Ascending aorta (tissue), 2 donors: ENCODE measurements around the gene TMEM19. TPM values are rescaled to one million over a fixed set of nuclear protein-coding genes. Genes with fewer than 3 reads are reported as not detected.

Experiments
- DNase-seq, 2 donors: peaks; one replicate each; pipeline ENCODE4 v3.0.0-alpha.2; 2019; ENCODE audit warnings: low spot score in 2 of 2
- H3K27ac ChIP-seq, 2 donors: fragments of 200-600 bp; sonication (generic); one replicate each; pipeline ENCODE4 v1.5.1; 2016 to 2017; ENCODE audit warnings: mild to moderate bottlenecking in 1 of 2
- H3K27me3 ChIP-seq: fragments of 200-600 bp; sonication (generic); one replicate; pipeline ENCODE4 v1.5.1; 2017
- H3K36me3 ChIP-seq, 2 donors: fragments of 200-600 bp; sonication (generic); one replicate each; pipeline ENCODE4 v1.5.1; 2016
- H3K4me1 ChIP-seq, 2 donors: fragments of 200-600 bp; sonication (generic); one replicate each; pipeline ENCODE4 v1.5.1; 2016 to 2017; ENCODE audit warnings: mild to moderate bottlenecking in 1 of 2
- H3K4me3 ChIP-seq, 2 donors: fragments of 200-600 bp; sonication (generic); one replicate each; pipeline ENCODE4 v1.5.1; 2016 to 2017; ENCODE audit warnings: mild to moderate bottlenecking in 1 of 2
- H3K9me3 ChIP-seq, 2 donors: fragments of 200-600 bp; sonication (generic); one replicate each; pipeline ENCODE4 v1.5.1; 2016
- CTCF ChIP-seq, 3 experiments: fragments of 200-600 bp in 2 of 3; fragments of 450-650 bp in 1 of 3; sonication (generic) in 2 of 3; IDR thresholded peaks; one replicate each; pipeline ENCODE4 v1.5.1; 2016 to 2019; ENCODE audit warnings: antibody characterized with exemption in 3 of 3, mild to moderate bottlenecking in 1 of 3, moderate library complexity in 1 of 3
- intact Hi-C: fragments of 100-400 bp; cut with DNase I; formaldehyde crosslinking; loops from one replicate; pipeline ENCODE4 v1.15.1; 2023
- total RNA-seq: library from RNA; depleted of rRNA; stranded (reverse); fragments of >200 nt; gene quantifications from one replicate; pipeline ENCODE4 v1.1.0, GENCODE V29; 2016

Gene TMEM19
- total RNA-seq, 1 donor from 2014 or later = 14.5 TPM

DNA sequence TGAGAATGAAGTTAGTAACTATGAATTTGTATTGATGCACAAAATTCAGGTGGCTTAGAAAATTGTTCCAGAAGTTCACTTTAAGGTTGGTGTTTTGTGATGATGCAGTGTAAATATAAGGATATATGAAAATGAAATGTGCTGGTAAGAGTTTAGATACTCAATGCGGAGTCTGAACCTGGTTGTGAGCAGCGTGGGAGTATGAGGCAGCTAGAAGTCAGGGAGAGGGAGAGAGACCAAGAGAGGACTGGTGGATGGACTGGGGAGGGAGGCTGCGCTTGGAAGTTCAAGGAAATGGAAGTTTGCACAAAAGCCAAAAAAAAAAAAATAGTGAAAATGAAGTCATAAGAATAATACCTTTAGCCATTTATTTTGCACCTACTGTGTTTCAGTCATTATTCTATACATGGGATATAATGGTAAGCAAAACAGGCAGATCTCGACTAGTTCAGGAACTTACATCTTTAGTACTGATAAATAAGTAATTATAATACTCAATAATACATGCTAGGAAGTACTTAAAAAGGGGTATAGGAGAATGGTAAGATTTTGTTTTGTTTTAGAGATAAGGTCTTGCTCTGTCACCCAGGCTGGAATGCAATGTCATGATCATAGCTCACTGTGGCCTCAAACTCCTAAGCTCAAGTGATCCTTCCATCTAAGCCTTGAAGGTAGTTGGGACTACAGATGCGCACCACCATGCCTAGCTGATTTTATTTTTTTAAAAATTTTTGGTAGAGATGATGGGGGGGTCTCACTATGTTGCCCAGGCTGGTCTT is 58.8 kb downstream of the TMEM19 start:
- Histone ChIP-seq H3K27ac (no peak overlapping the region), H3K9me3 (no peaks in the 10 kb centered on the region), H3K4me3 (no peak overlapping the region), H3K4me1 (no peaks in the 10 kb centered on the region), H3K36me3 (no peaks in the 10 kb centered on the region), H3K27me3 (no peaks in the 10 kb centered on the region)
- intact Hi-C loops = loop anchor here (5.0 to 10.0 kb wide), 3 partner anchors 110 to 1012 kb away; no protein-coding TSS in a partner anchor
- no peak for TF ChIP-seq CTCF (IDR thresholded peaks at IDR 0.05)
- DNase-seq = no peak

GRCh38 chr12:71746974-71747611 is 61.2 kb downstream of the TMEM19 start:
- intact Hi-C loops = loop anchor here (2.0 to 10.0 kb wide), 4 partner anchors 112 to 1015 kb away; no protein-coding TSS in a partner anchor

GRCh38 chr12:71748081-71748850 is 62.4 kb downstream of the TMEM19 start:
- H3K4me3 ChIP-seq = no peak overlapping the region
- no peak for DNase-seq
- H3K4me1 ChIP-seq = no peaks in the 10 kb centered on the region
- H3K9me3 ChIP-seq = no peaks in the 10 kb centered on the region
- TF ChIP-seq CTCF (IDR thresholded peaks at IDR 0.05) = no peak
- H3K27ac ChIP-seq = no peak overlapping the region
- no peaks in the 10 kb centered on the region for H3K27me3 ChIP-seq
- intact Hi-C loops = loop anchor here (5.0 to 10.0 kb wide), 3 partner anchors 113 to 1016 kb away; no protein-coding TSS in a partner anchor
- no peaks in the 10 kb centered on the region for H3K36me3 ChIP-seq

More at GRCh38 chr12:71746974-71747611, 61.2 kb downstream of the TMEM19 start:
- H3K4me3 ChIP-seq = no peak overlapping the region
- no peaks in the 10 kb centered on the region for H3K9me3 ChIP-seq
- no peaks in the 10 kb centered on the region for H3K4me1 ChIP-seq
- no peaks in the 10 kb centered on the region for H3K27me3 ChIP-seq
- DNase-seq = no peak
- H3K36me3 ChIP-seq = no peaks in the 10 kb centered on the region
- TF ChIP-seq CTCF (IDR thresholded peaks at IDR 0.05) = peak; percentile 61 to 75 (median 66)
- no peak overlapping the region for H3K27ac ChIP-seq

DNA sequence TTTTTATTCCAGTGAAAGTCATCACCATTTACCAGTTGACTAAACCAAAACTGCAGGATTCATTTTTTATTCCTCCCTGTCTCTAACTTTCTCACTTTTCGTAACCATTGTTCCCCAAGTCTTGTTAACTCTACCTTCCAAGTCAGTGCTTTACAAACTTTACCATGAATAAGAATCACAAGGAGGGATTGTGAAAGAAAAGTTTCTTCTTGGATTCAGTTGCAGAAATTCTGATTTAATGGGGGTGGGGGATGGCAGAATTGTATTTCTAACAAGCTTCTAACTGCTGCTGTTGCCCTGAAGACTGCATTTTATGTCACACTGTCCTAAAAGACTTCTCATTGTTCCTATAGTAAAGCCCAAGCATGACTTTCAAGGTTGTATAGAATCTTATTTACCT is 63.8 kb downstream of the TMEM19 start:
- intact Hi-C loops = loop anchor here (5.0 to 10.0 kb wide), 5 partner anchors 115 to 1505 kb away; partner anchors contain the start of gene CNOT2
- Histone ChIP-seq H3K27ac (no peak overlapping the region), H3K9me3 (no peaks in the 10 kb centered on the region), H3K4me3 (no peak overlapping the region), H3K4me1 (peaks cover 4 to 6% of the 10 kb centered on the region in 2 donors), H3K36me3 (no peaks in the 10 kb centered on the region), H3K27me3 (no peaks in the 10 kb centered on the region)
- TF ChIP-seq CTCF (IDR thresholded peaks at IDR 0.05) = no peak
- DNase-seq = no peak

DNA sequence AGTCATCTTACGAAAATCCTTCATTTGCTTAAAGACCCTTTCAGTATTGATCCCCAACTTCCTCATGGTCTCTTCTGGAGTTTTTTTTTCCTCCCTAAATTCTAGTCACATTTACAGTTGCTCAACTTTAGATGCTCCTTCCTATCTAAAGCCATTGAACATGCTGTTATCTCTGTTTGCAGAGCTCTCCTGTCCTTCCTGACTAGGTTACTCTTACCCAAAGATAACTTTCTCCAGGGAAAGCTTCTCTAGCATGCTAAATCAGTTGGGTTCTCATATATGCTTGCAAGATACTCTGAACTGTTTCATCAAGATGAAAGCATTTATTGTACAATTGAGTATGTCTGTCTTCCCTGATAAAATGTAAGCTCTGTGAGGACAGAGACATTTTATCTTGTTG is 67.0 kb downstream of the TMEM19 start:
- Histone ChIP-seq H3K27ac (no peak overlapping the region), H3K9me3 (no peaks in the 10 kb centered on the region), H3K27me3 (no peaks in the 10 kb centered on the region), H3K4me1 (peaks cover 4 to 12% of the 10 kb centered on the region in 2 donors), H3K36me3 (peaks cover 0 to 5% of the 10 kb centered on the region in 2 donors), H3K4me3 (no peak overlapping the region)
- TF ChIP-seq CTCF (IDR thresholded peaks at IDR 0.05) = no peak
- no peak for DNase-seq
- intact Hi-C loops = loop anchor here (10.0 kb wide), 2 partner anchors 758 to 1508 kb away; partner anchors contain the start of gene CNOT2
